ENCODE data around the gene TEK.

The TEK gene

GRCh38 chr9:27198190-27198589, 89.2 kb downstream of the TEK start:
- Histone ChIP-seq H3K27me3 (replicated peaks) (no peaks in the 10 kb centered on the region), H3K36me3 (replicated peaks) (no peaks in the 10 kb centered on the region), H3K4me3 (ENCODE audit: low read depth, low read length) (no peak overlapping the region), H3K27ac (no peak overlapping the region)
- in situ Hi-C loops (cut with HindIII; ENCODE audit: low pct_ligation_motif_present, low sequenced_read_pairs) = no loop called here
- no peak for DNase-seq
- TF ChIP-seq, protein P1, sequence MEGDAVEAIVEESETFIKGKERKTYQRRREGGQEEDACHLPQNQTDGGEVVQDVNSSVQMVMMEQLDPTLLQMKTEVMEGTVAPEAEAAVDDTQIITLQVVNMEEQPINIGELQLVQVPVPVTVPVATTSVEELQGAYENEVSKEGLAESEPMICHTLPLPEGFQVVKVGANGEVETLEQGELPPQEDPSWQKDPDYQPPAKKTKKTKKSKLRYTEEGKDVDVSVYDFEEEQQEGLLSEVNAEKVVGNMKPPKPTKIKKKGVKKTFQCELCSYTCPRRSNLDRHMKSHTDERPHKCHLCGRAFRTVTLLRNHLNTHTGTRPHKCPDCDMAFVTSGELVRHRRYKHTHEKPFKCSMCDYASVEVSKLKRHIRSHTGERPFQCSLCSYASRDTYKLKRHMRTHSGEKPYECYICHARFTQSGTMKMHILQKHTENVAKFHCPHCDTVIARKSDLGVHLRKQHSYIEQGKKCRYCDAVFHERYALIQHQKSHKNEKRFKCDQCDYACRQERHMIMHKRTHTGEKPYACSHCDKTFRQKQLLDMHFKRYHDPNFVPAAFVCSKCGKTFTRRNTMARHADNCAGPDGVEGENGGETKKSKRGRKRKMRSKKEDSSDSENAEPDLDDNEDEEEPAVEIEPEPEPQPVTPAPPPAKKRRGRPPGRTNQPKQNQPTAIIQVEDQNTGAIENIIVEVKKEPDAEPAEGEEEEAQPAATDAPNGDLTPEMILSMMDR (IDR thresholded peaks at IDR 0.05; ENCODE audit: low read depth, low read length, missing control alignments) = peak; percentile 10

GRCh38 chr9:27202056-27202455, 93.0 kb downstream of the TEK start:
- in situ Hi-C loops (cut with HindIII; ENCODE audit: low pct_ligation_motif_present, low sequenced_read_pairs) = no loop called here
- DNase-seq = no peak
- Histone ChIP-seq H3K36me3 (replicated peaks) (no peaks in the 10 kb centered on the region), H3K27ac (no peak overlapping the region), H3K27me3 (replicated peaks) (no peaks in the 10 kb centered on the region), H3K4me3 (ENCODE audit: low read depth, low read length) (no peak overlapping the region)
- TF ChIP-seq, protein P1 (IDR thresholded peaks at IDR 0.05; ENCODE audit: low read depth, low read length, missing control alignments) = no peak

GRCh38 chr9:27203783-27204182, 94.8 kb downstream of the TEK start:
- TF ChIP-seq, protein P1 (IDR thresholded peaks at IDR 0.05; ENCODE audit: low read depth, low read length, missing control alignments) = no peak
- no peaks in the 10 kb centered on the region for H3K36me3 ChIP-seq (replicated peaks)

GRCh38 chr9:27204578-27204977, 95.6 kb downstream of the TEK start:
- no peak for DNase-seq
- Histone ChIP-seq H3K27me3 (replicated peaks) (no peaks in the 10 kb centered on the region), H3K36me3 (replicated peaks) (no peaks in the 10 kb centered on the region), H3K4me3 (ENCODE audit: low read depth, low read length) (no peak overlapping the region), H3K27ac (no peak overlapping the region)
- in situ Hi-C loops (cut with HindIII; ENCODE audit: low pct_ligation_motif_present, low sequenced_read_pairs) = no loop called here
- TF ChIP-seq, protein P1 (IDR thresholded peaks at IDR 0.05; ENCODE audit: low read depth, low read length, missing control alignments) = no peak

More at GRCh38 chr9:27203783-27204182, 94.8 kb downstream of the TEK start:
- Histone ChIP-seq H3K27me3 (replicated peaks) (no peaks in the 10 kb centered on the region), H3K27ac (no peak overlapping the region), H3K4me3 (ENCODE audit: low read depth, low read length) (no peak overlapping the region)
- in situ Hi-C loops (cut with HindIII; ENCODE audit: low pct_ligation_motif_present, low sequenced_read_pairs) = no loop called here
- no peak for DNase-seq

GRCh38 chr9:27205198-27205597, 96.2 kb downstream of the TEK start:
- Histone ChIP-seq H3K36me3 (replicated peaks) (no peaks in the 10 kb centered on the region), H3K27ac (no peak overlapping the region), H3K27me3 (replicated peaks) (no peaks in the 10 kb centered on the region), H3K4me3 (ENCODE audit: low read depth, low read length) (no peak overlapping the region)
- in situ Hi-C loops (cut with HindIII; ENCODE audit: low pct_ligation_motif_present, low sequenced_read_pairs) = no loop called here
- TF ChIP-seq, protein P1 (IDR thresholded peaks at IDR 0.05; ENCODE audit: low read depth, low read length, missing control alignments) = no peak
- no peak for DNase-seq

- Histone ChIP-seq H3K27me3 (replicated peaks) (no peaks in the 10 kb centered on the region), H3K4me3 (ENCODE audit: low read depth, low read length) (no peak overlapping the region), H3K27ac (no peak overlapping the region), H3K36me3 (replicated peaks) (no peaks in the 10 kb centered on the region)
- in situ Hi-C loops (cut with HindIII; ENCODE audit: low pct_ligation_motif_present, low sequenced_read_pairs) = no loop called here
- TF ChIP-seq, protein P1 (IDR thresholded peaks at IDR 0.05; ENCODE audit: low read depth, low read length, missing control alignments) = no peak
- DNase-seq = no peak
These were observed 97.0 kb downstream of the TEK start for GRCh38 chr9:27206041-27206440.

Measured in brain microvascular endothelial cell (primary cell).